Measurements from ENCODE around the gene SV2C. TPM values are rescaled to one million over a fixed set of nuclear protein-coding genes. Genes with fewer than 3 reads are reported as not detected.

SV2C gene
- total and polyA plus RNA-seq, 2 donors (not counting 1 experiment from before 2014, with no cell fraction given), result not detected

DNA sequence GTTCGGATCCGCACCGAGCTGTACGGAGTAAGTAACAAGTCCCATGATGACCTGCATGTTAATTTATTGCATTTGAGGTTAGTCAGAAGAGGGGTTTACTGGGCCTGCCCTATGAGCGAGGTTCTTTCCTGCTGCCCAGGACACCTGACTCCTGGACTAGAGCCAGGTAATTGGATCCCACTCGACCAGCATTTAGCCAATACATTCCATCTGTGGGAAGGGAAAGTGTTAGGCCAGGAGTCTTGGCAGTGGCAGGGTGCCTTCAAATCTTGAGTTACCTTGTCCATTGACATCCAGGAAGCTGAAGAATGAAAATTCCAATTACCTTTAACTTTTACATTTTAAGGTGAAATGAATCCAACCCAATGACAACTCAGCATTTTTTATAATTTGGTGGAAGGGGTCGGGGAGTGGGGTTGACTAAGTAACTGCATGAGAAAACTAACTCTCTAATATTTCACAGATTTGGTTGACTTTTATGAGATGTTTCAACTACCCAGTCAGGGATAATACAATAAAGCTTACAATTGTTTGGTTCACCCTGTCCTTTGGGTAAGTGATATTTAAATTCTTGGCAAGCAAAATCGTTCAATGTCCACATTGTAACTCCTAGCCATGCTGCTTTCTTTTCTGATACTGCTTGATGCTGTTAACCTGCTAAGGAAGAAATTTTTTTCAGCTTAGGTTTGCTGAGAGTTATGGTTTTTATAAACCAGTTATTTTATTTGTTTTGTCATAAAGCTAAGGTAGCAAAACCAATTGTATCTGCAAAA lies 208.3 kb downstream of the SV2C start:
- TF ChIP-seq, protein P1, sequence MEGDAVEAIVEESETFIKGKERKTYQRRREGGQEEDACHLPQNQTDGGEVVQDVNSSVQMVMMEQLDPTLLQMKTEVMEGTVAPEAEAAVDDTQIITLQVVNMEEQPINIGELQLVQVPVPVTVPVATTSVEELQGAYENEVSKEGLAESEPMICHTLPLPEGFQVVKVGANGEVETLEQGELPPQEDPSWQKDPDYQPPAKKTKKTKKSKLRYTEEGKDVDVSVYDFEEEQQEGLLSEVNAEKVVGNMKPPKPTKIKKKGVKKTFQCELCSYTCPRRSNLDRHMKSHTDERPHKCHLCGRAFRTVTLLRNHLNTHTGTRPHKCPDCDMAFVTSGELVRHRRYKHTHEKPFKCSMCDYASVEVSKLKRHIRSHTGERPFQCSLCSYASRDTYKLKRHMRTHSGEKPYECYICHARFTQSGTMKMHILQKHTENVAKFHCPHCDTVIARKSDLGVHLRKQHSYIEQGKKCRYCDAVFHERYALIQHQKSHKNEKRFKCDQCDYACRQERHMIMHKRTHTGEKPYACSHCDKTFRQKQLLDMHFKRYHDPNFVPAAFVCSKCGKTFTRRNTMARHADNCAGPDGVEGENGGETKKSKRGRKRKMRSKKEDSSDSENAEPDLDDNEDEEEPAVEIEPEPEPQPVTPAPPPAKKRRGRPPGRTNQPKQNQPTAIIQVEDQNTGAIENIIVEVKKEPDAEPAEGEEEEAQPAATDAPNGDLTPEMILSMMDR (conservative IDR thresholded peaks at IDR 0.05 in 1 of 2, IDR thresholded peaks at IDR 0.05 in 1 of 2; ENCODE audit: low read depth in 1 of 2, low read length in 2 of 2), result no peak
- TF ChIP-seq EZH2 (IDR thresholded peaks at IDR 0.05; ENCODE audit: low read length, missing control alignments), result no peak

GRCh38 chr5:76292620-76293322 lies 209.6 kb downstream of the SV2C start:
- H3K36me3 ChIP-seq (ENCODE audit: control insufficient read depth, insufficient read depth, low read length), result no peaks in the 10 kb centered on the region
- no peaks in the 10 kb centered on the region for H4K20me1 ChIP-seq (ENCODE audit: control insufficient read depth, extremely low read depth, insufficient read depth, low read length)
- no peaks in the 10 kb centered on the region for H3K79me2 ChIP-seq (ENCODE audit: control insufficient read depth, insufficient read depth, low read length)
- no peaks in the 10 kb centered on the region for H3K4me1 ChIP-seq (ENCODE audit: control insufficient read depth, extremely low read depth, insufficient read depth, low read length)
- no peak overlapping the region for H3K9ac ChIP-seq (ENCODE audit: insufficient read depth, low read length)
- no peak overlapping the region for H3K4me2 ChIP-seq (ENCODE audit: extremely low read depth, insufficient read depth, low read length)
- no peak for TF ChIP-seq EZH2 (IDR thresholded peaks at IDR 0.05; ENCODE audit: low read length, missing control alignments)
- TF ChIP-seq, protein P1 (conservative IDR thresholded peaks at IDR 0.05 in 1 of 2, IDR thresholded peaks at IDR 0.05 in 1 of 2; ENCODE audit: low read depth in 1 of 2, low read length in 2 of 2), result no peak
- no peak overlapping the region for H3K27ac ChIP-seq (ENCODE audit: insufficient read depth, low read length)
- H3K9me3 ChIP-seq (ENCODE audit: control insufficient read depth, insufficient read depth, low read depth, low read length), result no peaks in the 10 kb centered on the region
- H3K27me3 ChIP-seq (ENCODE audit: control insufficient read depth, insufficient read depth, low read length), result no peaks in the 10 kb centered on the region
- H3K4me3 ChIP-seq (replicated peaks in 1 of 4; ENCODE audit: control extremely low read depth in 1 of 4, insufficient read depth in 1 of 4, low read depth in 3 of 4, low read length in 4 of 4), result no peak overlapping the region
- H2AFZ ChIP-seq (ENCODE audit: low read length), result no peak overlapping the region
- no peak for DNase-seq (ENCODE audit: low read depth in 2 of 2)

More for the DNA sequence above, 208.3 kb downstream of the SV2C start:
- no peak overlapping the region for H3K9ac ChIP-seq (ENCODE audit: insufficient read depth, low read length)
- no peak overlapping the region for H3K4me2 ChIP-seq (ENCODE audit: extremely low read depth, insufficient read depth, low read length)
- H3K27ac ChIP-seq (ENCODE audit: insufficient read depth, low read length), result no peak overlapping the region
- H3K36me3 ChIP-seq (ENCODE audit: control insufficient read depth, insufficient read depth, low read length), result no peaks in the 10 kb centered on the region
- no peaks in the 10 kb centered on the region for H3K79me2 ChIP-seq (ENCODE audit: control insufficient read depth, insufficient read depth, low read length)
- no peak overlapping the region for H3K4me3 ChIP-seq (replicated peaks in 1 of 4; ENCODE audit: control extremely low read depth in 1 of 4, insufficient read depth in 1 of 4, low read depth in 3 of 4, low read length in 4 of 4)
- H3K4me1 ChIP-seq (ENCODE audit: control insufficient read depth, extremely low read depth, insufficient read depth, low read length), result no peaks in the 10 kb centered on the region
- DNase-seq (ENCODE audit: low read depth in 2 of 2), result no peak
- H3K9me3 ChIP-seq (ENCODE audit: control insufficient read depth, insufficient read depth, low read depth, low read length), result no peaks in the 10 kb centered on the region
- H3K27me3 ChIP-seq (ENCODE audit: control insufficient read depth, insufficient read depth, low read length), result no peaks in the 10 kb centered on the region
- no peak overlapping the region for H2AFZ ChIP-seq (ENCODE audit: low read length)
- no peaks in the 10 kb centered on the region for H4K20me1 ChIP-seq (ENCODE audit: control insufficient read depth, extremely low read depth, insufficient read depth, low read length)

DNA sequence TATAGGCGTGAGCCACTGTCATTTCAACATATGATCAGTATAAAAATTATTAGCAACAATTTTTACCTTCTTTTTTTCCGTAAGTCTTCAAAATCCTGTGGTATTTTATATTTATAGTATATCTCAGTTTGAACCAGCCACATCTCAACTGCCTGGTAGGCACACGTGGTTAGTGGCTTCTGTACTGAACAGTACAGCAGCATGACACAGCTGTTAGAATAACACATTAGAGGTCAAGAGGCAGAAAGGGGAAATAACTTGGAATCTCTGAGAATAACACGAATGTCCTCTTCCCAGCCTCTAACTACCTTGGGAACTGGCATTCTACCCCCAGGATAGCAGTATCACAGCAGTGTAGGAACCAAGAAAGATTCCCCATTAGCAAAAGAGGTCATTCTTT lies 211.4 kb downstream of the SV2C start:
- H3K27ac ChIP-seq (ENCODE audit: insufficient read depth, low read length), result no peak overlapping the region
- H3K4me3 ChIP-seq (replicated peaks in 1 of 4; ENCODE audit: control extremely low read depth in 1 of 4, insufficient read depth in 1 of 4, low read depth in 3 of 4, low read length in 4 of 4), result no peak overlapping the region
- H3K36me3 ChIP-seq (ENCODE audit: control insufficient read depth, insufficient read depth, low read length), result no peaks in the 10 kb centered on the region
- H3K27me3 ChIP-seq (ENCODE audit: control insufficient read depth, insufficient read depth, low read length), result no peaks in the 10 kb centered on the region
- TF ChIP-seq EZH2 (IDR thresholded peaks at IDR 0.05; ENCODE audit: low read length, missing control alignments), result no peak
- TF ChIP-seq, protein P1 (conservative IDR thresholded peaks at IDR 0.05 in 1 of 2, IDR thresholded peaks at IDR 0.05 in 1 of 2; ENCODE audit: low read depth in 1 of 2, low read length in 2 of 2), result no peak
- H3K4me1 ChIP-seq (ENCODE audit: control insufficient read depth, extremely low read depth, insufficient read depth, low read length), result no peaks in the 10 kb centered on the region
- H3K9me3 ChIP-seq (ENCODE audit: control insufficient read depth, insufficient read depth, low read depth, low read length), result no peaks in the 10 kb centered on the region
- no peak overlapping the region for H3K9ac ChIP-seq (ENCODE audit: insufficient read depth, low read length)
- DNase-seq (ENCODE audit: low read depth in 2 of 2), result no peak
- no peaks in the 10 kb centered on the region for H4K20me1 ChIP-seq (ENCODE audit: control insufficient read depth, extremely low read depth, insufficient read depth, low read length)
- H3K79me2 ChIP-seq (ENCODE audit: control insufficient read depth, insufficient read depth, low read length), result no peaks in the 10 kb centered on the region
- H2AFZ ChIP-seq (ENCODE audit: low read length), result no peak overlapping the region
- H3K4me2 ChIP-seq (ENCODE audit: extremely low read depth, insufficient read depth, low read length), result no peak overlapping the region

Measured in fibroblast of lung (primary cell).